GM21381 (cell line): ENCODE data around the gene PXDN.
"Not testable (repeated sequence)": the region's sequence is repeated elsewhere in the genome, so short reads cannot be mapped to it uniquely, and the experiment has no call there.

Experiments used
- ATAC-seq: cut with Tn5 transposase; IDR thresholded peaks from one replicate; pipeline ENCODE4 v1.9.1; 2021; ENCODE audit warnings: mild to moderate bottlenecking, moderate library complexity; ENCODE audit not compliant: unreplicated experiment

Gene PXDN

GRCh38 chr2:1744446-1745170 is at the start of gene PXDN:
PXDN (minus strand) TSS chr2:1744515; CDS start chr2:1744455, 60 bp downstream.
- ATAC-seq = no peak

GRCh38 chr2:1793868-1794445 is 49.6 kb upstream of the PXDN start:
- ATAC-seq = no peak

GRCh38 chr2:1793001-1793867 is 48.9 kb upstream of the PXDN start:
- ATAC-seq = no peak

- ATAC-seq = no peak
Observed at GRCh38 chr2:1791685-1792435, 47.5 kb upstream of the PXDN start.

GRCh38 chr2:1791006-1791605 is 46.8 kb upstream of the PXDN start:
- no peak for ATAC-seq

- no peak for ATAC-seq
Observed at GRCh38 chr2:1790473-1790872, 46.2 kb upstream of the PXDN start.

GRCh38 chr2:1789610-1790009 is 45.3 kb upstream of the PXDN start:
- no peak for ATAC-seq

GRCh38 chr2:1788478-1788959 is 44.2 kb upstream of the PXDN start:
- ATAC-seq = no peak

GRCh38 chr2:1787755-1788477 is 43.6 kb upstream of the PXDN start:
- ATAC-seq = no peak

- ATAC-seq = no peak
Observed at GRCh38 chr2:1784986-1785617, 40.8 kb upstream of the PXDN start.

- ATAC-seq = no peak
Observed at GRCh38 chr2:1784087-1784486, 39.8 kb upstream of the PXDN start.

GRCh38 chr2:1782514-1782913 is 38.2 kb upstream of the PXDN start:
- ATAC-seq = no peak

- ATAC-seq = no peak
Observed at GRCh38 chr2:1781291-1782080, 37.2 kb upstream of the PXDN start.

- no peak for ATAC-seq
Observed at GRCh38 chr2:1780693-1781092, 36.4 kb upstream of the PXDN start.

GRCh38 chr2:1780054-1780453 is 35.7 kb upstream of the PXDN start:
- not testable (repeated sequence) for ATAC-seq

GRCh38 chr2:1778566-1778965 is 34.3 kb upstream of the PXDN start:
- no peak for ATAC-seq

- no peak for ATAC-seq
Observed at GRCh38 chr2:1777781-1778180, 33.5 kb upstream of the PXDN start.

GRCh38 chr2:1777156-1777555 is 32.8 kb upstream of the PXDN start:
- no peak for ATAC-seq
